ENCODE data around the gene SLC27A6. TPM values are rescaled to one million over a fixed set of nuclear protein-coding genes. Genes with fewer than 3 reads are reported as not detected.

SLC27A6 gene
- total and polyA plus RNA-seq, 2 experiments from 2014 or later: 2.0 to 4.8 TPM

DNA sequence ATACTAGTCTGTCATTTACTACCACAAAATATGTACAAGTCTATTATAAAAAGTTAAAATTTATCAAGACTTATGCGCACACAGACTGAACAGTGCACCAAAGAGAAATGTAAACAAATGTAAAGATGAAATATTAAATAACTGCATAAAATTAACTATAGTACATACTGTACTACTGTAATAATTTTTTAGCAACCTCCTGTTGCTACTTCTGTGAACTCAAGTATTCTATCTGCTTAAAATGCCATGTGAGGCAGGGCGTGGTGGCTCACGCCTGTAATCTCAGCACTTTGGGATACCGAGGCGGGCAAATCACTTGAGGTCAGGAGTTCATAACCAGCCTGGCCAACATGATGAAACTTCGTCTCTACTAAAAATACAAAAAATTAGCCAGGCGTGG, 115.5 kb downstream of the SLC27A6 start (continued):
- no peak for TF ChIP-seq ZNF462 (CRISPR knock-in tag; IDR thresholded peaks at IDR 0.05)

- H3K27me3 ChIP-seq (ENCODE audit: insufficient read depth): no peaks in the 10 kb centered on the region
- H2AFZ ChIP-seq: no peak overlapping the region; the same call in 1 of the 2 replicates
- no peaks in the 10 kb centered on the region for H3K36me3 Mint-ChIP-seq (ENCODE audit: low read depth)
- H3K9me3 Mint-ChIP-seq: no peaks in the 10 kb centered on the region
- ATAC-seq (no peak), DNase-seq (ENCODE audit: low spot score) (no peak)
- TF ChIP-seq, protein P1, sequence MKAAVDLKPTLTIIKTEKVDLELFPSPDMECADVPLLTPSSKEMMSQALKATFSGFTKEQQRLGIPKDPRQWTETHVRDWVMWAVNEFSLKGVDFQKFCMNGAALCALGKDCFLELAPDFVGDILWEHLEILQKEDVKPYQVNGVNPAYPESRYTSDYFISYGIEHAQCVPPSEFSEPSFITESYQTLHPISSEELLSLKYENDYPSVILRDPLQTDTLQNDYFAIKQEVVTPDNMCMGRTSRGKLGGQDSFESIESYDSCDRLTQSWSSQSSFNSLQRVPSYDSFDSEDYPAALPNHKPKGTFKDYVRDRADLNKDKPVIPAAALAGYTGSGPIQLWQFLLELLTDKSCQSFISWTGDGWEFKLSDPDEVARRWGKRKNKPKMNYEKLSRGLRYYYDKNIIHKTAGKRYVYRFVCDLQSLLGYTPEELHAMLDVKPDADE (IDR thresholded peaks at IDR 0.05): no peak
- H3K4me1 ChIP-seq (ENCODE audit: insufficient read depth): no peaks in the 10 kb centered on the region
- H3K27ac Mint-ChIP-seq: no peak overlapping the region
- no peak overlapping the region for H3K4me3 Mint-ChIP-seq
- no peaks in the 10 kb centered on the region for H3K36me3 ChIP-seq (ENCODE audit: insufficient read depth)
- no peaks in the 10 kb centered on the region for H3K27me3 Mint-ChIP-seq (ENCODE audit: insufficient read depth, low read depth, poor library complexity)
- no peak overlapping the region for H3K4me2 ChIP-seq
- no peaks in the 10 kb centered on the region for H3K9me2 ChIP-seq (ENCODE audit: insufficient read depth)
- H3K79me2 ChIP-seq (replicated peaks; ENCODE audit: insufficient read depth): no peaks in the 10 kb centered on the region
- no peak overlapping the region for H3K4me3 ChIP-seq
- H3K4me1 Mint-ChIP-seq: no peaks in the 10 kb centered on the region
- no peaks in the 10 kb centered on the region for H3F3A ChIP-seq (replicated peaks; ENCODE audit: low read depth)
- no peak overlapping the region for H3K27ac ChIP-seq (ENCODE audit: low read depth)
- H4K20me1 ChIP-seq (replicated peaks; ENCODE audit: insufficient read depth): no peaks in the 10 kb centered on the region
Measured at GRCh38 chr5:129082225-129083136, 117.2 kb downstream of the SLC27A6 start.

Other genes with a start within 250 kb of the SLC27A6 start
- 31.5 and 33.7 TPM in 2 replicates for gene ISOC1, start 129.3 kb downstream of the SLC27A6 start, total RNA-seq (2014; rRNA removed; shearing (Covaris generic))
- 31.2 and 34.2 TPM in 2 replicates for gene ISOC1, start 129.3 kb downstream of the SLC27A6 start, polyA plus RNA-seq (2016; fragmentation: Nextera tagmentation; extraction: Ambion mirVana)

All from GM23338 (cell line).